ENCODE results near the gene PATJ.

DNA sequence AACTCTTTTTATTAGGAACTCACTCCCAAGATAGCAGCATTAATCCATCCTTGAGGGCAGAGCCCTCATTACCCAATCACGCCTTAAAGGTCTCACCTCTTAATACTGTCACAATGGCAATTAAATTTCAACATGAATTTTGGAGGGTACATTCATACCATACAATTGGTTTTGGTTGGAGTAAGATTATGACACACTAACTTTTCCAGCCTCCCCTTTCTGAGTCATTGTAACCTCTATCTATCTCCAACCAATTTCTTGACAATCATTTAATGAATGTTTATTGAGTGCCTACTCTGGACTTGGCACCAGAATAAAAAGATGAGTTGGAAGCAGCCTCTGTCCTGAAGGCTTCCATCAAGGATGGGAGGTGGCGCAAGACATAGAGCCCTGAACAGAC is 358.2 kb downstream of the PATJ start:
- TF ChIP-seq SOX15 (CRISPR knock-in tag; IDR thresholded peaks at IDR 0.05), result no peak
- TF ChIP-seq, protein P1, sequence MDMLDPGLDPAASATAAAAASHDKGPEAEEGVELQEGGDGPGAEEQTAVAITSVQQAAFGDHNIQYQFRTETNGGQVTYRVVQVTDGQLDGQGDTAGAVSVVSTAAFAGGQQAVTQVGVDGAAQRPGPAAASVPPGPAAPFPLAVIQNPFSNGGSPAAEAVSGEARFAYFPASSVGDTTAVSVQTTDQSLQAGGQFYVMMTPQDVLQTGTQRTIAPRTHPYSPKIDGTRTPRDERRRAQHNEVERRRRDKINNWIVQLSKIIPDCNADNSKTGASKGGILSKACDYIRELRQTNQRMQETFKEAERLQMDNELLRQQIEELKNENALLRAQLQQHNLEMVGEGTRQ (CRISPR knock-in tag; IDR thresholded peaks at IDR 0.05), result no peak
- no peak for TF ChIP-seq JUN (CRISPR knock-in tag; IDR thresholded peaks at IDR 0.05)
- TF ChIP-seq, protein P2, sequence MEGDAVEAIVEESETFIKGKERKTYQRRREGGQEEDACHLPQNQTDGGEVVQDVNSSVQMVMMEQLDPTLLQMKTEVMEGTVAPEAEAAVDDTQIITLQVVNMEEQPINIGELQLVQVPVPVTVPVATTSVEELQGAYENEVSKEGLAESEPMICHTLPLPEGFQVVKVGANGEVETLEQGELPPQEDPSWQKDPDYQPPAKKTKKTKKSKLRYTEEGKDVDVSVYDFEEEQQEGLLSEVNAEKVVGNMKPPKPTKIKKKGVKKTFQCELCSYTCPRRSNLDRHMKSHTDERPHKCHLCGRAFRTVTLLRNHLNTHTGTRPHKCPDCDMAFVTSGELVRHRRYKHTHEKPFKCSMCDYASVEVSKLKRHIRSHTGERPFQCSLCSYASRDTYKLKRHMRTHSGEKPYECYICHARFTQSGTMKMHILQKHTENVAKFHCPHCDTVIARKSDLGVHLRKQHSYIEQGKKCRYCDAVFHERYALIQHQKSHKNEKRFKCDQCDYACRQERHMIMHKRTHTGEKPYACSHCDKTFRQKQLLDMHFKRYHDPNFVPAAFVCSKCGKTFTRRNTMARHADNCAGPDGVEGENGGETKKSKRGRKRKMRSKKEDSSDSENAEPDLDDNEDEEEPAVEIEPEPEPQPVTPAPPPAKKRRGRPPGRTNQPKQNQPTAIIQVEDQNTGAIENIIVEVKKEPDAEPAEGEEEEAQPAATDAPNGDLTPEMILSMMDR (IDR thresholded peaks at IDR 0.05), result no peak
- TF ChIP-seq, protein P3, sequence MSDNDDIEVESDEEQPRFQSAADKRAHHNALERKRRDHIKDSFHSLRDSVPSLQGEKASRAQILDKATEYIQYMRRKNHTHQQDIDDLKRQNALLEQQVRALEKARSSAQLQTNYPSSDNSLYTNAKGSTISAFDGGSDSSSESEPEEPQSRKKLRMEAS (CRISPR knock-in tag; IDR thresholded peaks at IDR 0.05), result no peak
- no peak for TF ChIP-seq NFE2L1 (CRISPR knock-in tag; IDR thresholded peaks at IDR 0.05)
- TF ChIP-seq ZNF317 (CRISPR knock-in tag; IDR thresholded peaks at IDR 0.05; ENCODE audit: borderline replicate concordance, low read depth), result no peak
- TF ChIP-seq, protein P4, sequence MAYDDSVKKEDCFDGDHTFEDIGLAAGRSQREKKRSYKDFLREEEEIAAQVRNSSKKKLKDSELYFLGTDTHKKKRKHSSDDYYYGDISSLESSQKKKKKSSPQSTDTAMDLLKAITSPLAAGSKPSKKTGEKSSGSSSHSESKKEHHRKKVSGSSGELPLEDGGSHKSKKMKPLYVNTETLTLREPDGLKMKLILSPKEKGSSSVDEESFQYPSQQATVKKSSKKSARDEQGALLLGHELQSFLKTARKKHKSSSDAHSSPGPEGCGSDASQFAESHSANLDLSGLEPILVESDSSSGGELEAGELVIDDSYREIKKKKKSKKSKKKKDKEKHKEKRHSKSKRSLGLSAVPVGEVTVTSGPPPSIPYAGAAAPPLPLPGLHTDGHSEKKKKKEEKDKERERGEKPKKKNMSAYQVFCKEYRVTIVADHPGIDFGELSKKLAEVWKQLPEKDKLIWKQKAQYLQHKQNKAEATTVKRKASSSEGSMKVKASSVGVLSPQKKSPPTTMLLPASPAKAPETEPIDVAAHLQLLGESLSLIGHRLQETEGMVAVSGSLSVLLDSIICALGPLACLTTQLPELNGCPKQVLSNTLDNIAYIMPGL (CRISPR knock-in tag; IDR thresholded peaks at IDR 0.05), result no peak

Data from WTC11 (cell line).